Tibial nerve (tissue), 3 donors: Measurements from ENCODE around the gene CXXC1.

Experiments used
- CTCF ChIP-seq, 5 experiments: fragments of 200-600 bp in 3 of 5; fragments of 450-650 bp in 2 of 5; sonication (generic) in 3 of 5; IDR thresholded peaks; one replicate each; pipeline ENCODE4 v1.5.1; 2016 to 2019; ENCODE audit warnings: antibody characterized with exemption in 5 of 5, mild to moderate bottlenecking in 3 of 5, moderate library complexity in 2 of 5
- POLR2A ChIP-seq, 2 donors: fragments of 450-650 bp; IDR thresholded peaks; one replicate each; pipeline ENCODE4 v1.6.1; 2017; ENCODE audit warnings: antibody characterized with exemption in 2 of 2, mild to moderate bottlenecking in 2 of 2, moderate library complexity in 2 of 2

- TF ChIP-seq POLR2A (IDR thresholded peaks at IDR 0.05) (no peak), CTCF (IDR thresholded peaks at IDR 0.05) (no peak)
These were observed 11.2 kb upstream of the CXXC1 start for GRCh38 chr18:50298443-50299284.
